HEK293 (cell line): ENCODE results near the gene TSPOAP1.

ENCODE experiments used
- CTCF ChIP-seq: fragments of 450-650 bp; formaldehyde crosslinking; IDR thresholded peaks from 2 replicates; pipeline ENCODE4 v1.5.1; 2016; ENCODE audit warnings: missing biosample characterization, missing genetic modification characterization
- ZIC2 ChIP-seq: fragments of 450-650 bp; formaldehyde crosslinking; IDR thresholded peaks from 2 replicates; pipeline ENCODE4 v1.5.1; 2016; ENCODE audit warnings: missing biosample characterization, missing genetic modification characterization
- ZNF280D ChIP-seq: fragments of 450-650 bp; formaldehyde crosslinking; IDR thresholded peaks from 2 replicates; pipeline ENCODE4 v1.5.1; 2016; ENCODE audit warnings: missing biosample characterization, missing genetic modification characterization
- ZNF629 ChIP-seq: fragments of 450-650 bp; formaldehyde crosslinking; IDR thresholded peaks from 2 replicates; pipeline ENCODE4 v1.5.1; 2017; ENCODE audit warnings: missing biosample characterization, missing genetic modification characterization
- ZNF654 ChIP-seq: fragments of 450-650 bp; formaldehyde crosslinking; IDR thresholded peaks from 2 replicates; pipeline ENCODE4 v1.5.1; 2016; ENCODE audit warnings: low read depth, missing biosample characterization, missing genetic modification characterization
- ZSCAN16 ChIP-seq: fragments of 450-650 bp; formaldehyde crosslinking; IDR thresholded peaks from 2 replicates; pipeline ENCODE4 v1.5.1; 2016; ENCODE audit warnings: missing biosample characterization, missing genetic modification characterization

- TF ChIP-seq ZNF280D: no peak
- no peak for TF ChIP-seq CTCF
- TF ChIP-seq ZNF629 (tag by site-specific recombination): no peak
- no peak for TF ChIP-seq ZNF654 (tag by site-specific recombination)
- no peak for TF ChIP-seq ZSCAN16 (tag by site-specific recombination)
- TF ChIP-seq ZIC2: no peak
Measured at GRCh38 chr17:58339755-58340404, 11.3 kb upstream of the TSPOAP1 start.
